ENCODE measurements around the gene GPR4. TPM values are rescaled to one million over a fixed set of nuclear protein-coding genes. Genes with fewer than 3 reads are reported as not detected.

The GPR4 gene
- total and polyA plus RNA-seq, 2 experiments from 2014 or later = not detected

GRCh38 chr19:45643927-45644771 is 42.1 kb upstream of the GPR4 start:
- no peaks in the 10 kb centered on the region for H3K9me3 ChIP-seq (ENCODE audit: low read depth)
- TF ChIP-seq, protein P1, sequence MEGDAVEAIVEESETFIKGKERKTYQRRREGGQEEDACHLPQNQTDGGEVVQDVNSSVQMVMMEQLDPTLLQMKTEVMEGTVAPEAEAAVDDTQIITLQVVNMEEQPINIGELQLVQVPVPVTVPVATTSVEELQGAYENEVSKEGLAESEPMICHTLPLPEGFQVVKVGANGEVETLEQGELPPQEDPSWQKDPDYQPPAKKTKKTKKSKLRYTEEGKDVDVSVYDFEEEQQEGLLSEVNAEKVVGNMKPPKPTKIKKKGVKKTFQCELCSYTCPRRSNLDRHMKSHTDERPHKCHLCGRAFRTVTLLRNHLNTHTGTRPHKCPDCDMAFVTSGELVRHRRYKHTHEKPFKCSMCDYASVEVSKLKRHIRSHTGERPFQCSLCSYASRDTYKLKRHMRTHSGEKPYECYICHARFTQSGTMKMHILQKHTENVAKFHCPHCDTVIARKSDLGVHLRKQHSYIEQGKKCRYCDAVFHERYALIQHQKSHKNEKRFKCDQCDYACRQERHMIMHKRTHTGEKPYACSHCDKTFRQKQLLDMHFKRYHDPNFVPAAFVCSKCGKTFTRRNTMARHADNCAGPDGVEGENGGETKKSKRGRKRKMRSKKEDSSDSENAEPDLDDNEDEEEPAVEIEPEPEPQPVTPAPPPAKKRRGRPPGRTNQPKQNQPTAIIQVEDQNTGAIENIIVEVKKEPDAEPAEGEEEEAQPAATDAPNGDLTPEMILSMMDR (IDR thresholded peaks at IDR 0.05; ENCODE audit: low read depth, low read length) = no peak
- H3K27me3 ChIP-seq = no peaks in the 10 kb centered on the region
- no peak for DNase-seq (ENCODE audit: low read depth in 1 of 2, low spot score in 1 of 2)
- no peaks in the 10 kb centered on the region for H3K36me3 ChIP-seq
- peak overlapping the region; percentile 40 for H3K4me3 ChIP-seq
- no peak overlapping the region for H3K27ac ChIP-seq
- H3K4me1 ChIP-seq (ENCODE audit: low read depth) = no peaks in the 10 kb centered on the region

DNA sequence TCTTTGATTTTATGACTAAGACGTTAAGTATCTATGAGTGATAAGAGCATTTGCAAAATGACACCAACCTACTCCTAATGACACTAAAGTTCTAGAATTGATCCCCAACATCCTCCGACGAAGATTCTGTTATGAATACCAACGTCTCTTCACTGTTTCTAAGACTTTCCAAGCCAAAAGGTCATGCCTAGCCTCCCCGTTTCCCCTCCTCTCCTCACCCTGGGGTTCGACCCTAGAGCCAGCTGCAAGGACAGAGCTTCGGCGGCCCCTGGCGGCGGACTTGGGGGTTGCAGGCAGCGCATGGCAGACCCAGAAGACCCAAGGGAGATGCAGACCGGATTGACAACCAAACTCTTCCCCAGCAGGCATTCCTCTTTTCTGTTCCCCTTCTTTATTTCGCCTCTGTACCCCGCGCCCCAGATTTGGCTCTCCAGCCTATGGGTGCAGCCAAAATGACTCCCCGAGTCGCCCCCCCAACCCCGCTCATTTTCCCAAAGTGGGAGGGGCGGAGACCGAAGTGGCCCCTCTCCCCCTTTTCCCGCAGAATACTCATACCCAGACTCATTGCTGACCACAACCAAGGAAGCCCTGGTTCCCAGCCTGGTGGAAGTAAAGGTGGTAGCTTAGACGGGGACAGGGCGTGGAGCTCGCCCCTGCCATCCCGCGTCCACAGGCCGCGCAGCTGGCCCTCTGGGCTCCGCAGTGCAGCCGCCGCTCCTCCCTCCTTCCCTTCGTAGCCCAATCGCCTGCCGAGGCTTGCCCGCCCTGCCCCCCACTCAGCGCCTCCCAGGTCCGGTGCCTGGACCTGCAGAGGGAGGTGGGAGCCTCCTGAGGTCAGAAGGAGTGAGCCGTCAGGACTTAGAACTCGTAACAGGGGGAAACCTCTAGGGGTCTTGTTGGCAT is 41.3 kb upstream of the GPR4 start:
- TF ChIP-seq, protein P1 (IDR thresholded peaks at IDR 0.05; ENCODE audit: low read depth, low read length) = peak; percentile 99
- Histone ChIP-seq H3K36me3 (no peaks in the 10 kb centered on the region), H3K4me1 (ENCODE audit: low read depth) (peaks cover 4% of the 10 kb centered on the region), H3K9me3 (ENCODE audit: low read depth) (no peaks in the 10 kb centered on the region), H3K4me3 (peak overlapping the region; percentile 40), H3K27ac (no peak overlapping the region), H3K27me3 (no peaks in the 10 kb centered on the region)
- DNase-seq (ENCODE audit: low read depth in 1 of 2, low spot score in 1 of 2) = peak; percentile 88 to 89

GRCh38 chr19:45641274-45642105 is 39.5 kb upstream of the GPR4 start:
- no peaks in the 10 kb centered on the region for H3K9me3 ChIP-seq (ENCODE audit: low read depth)
- peaks cover 9% of the 10 kb centered on the region for H3K4me1 ChIP-seq (ENCODE audit: low read depth)
- H3K27ac ChIP-seq = peak overlapping the region; percentile 65

DNA sequence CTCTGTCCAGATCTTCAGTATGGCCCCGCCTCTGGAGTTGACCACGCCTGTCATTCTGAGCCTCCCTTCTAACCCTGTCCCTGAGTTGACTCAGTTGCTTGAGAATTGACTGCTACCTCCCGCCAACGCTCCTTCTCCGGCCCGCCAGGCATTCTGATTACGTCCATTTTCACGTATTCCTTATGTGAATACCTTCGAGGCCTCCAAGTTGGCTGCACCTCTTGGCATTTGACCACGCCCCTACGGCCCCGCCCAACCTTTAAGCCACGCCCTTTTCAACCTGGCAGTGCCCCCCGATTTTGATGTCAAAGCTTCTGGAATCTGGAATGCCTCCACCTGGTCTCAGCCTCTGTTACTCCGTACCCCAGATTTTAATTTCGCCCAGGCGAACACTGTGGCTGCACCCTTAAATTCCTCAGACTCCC is 38.8 kb upstream of the GPR4 start:
- H3K4me1 ChIP-seq (ENCODE audit: low read depth) = peaks cover 9% of the 10 kb centered on the region
- H3K27me3 ChIP-seq = no peaks in the 10 kb centered on the region
- H3K9me3 ChIP-seq (ENCODE audit: low read depth) = no peaks in the 10 kb centered on the region
- H3K36me3 ChIP-seq = no peaks in the 10 kb centered on the region
- no peak overlapping the region for H3K4me3 ChIP-seq
- TF ChIP-seq, protein P1 (IDR thresholded peaks at IDR 0.05; ENCODE audit: low read depth, low read length) = no peak
- no peak overlapping the region for H3K27ac ChIP-seq
- DNase-seq (ENCODE audit: low read depth in 1 of 2, low spot score in 1 of 2) = peak in 1 of 2 donors; percentile 46

More at GRCh38 chr19:45641274-45642105, 39.5 kb upstream of the GPR4 start:
- TF ChIP-seq, protein P1 (IDR thresholded peaks at IDR 0.05; ENCODE audit: low read depth, low read length) = no peak
- peak; percentile 79 to 93 for DNase-seq (ENCODE audit: low read depth in 1 of 2, low spot score in 1 of 2)
- H3K27me3 ChIP-seq = no peaks in the 10 kb centered on the region
- no peaks in the 10 kb centered on the region for H3K36me3 ChIP-seq
- peak overlapping the region; percentile 16 for H3K4me3 ChIP-seq
